ENCODE measurements around the gene TTC7B. TPM values are rescaled to one million over a fixed set of nuclear protein-coding genes. Genes with fewer than 3 reads are reported as not detected.

Gene TTC7B
- total and polyA plus RNA-seq, 2 of the 8 experiments (the other 6 are each of a cell fraction or from before 2014, with no cell fraction given), result 23.7 to 34.0 TPM

GRCh38 chr14:90753456-90754005 lies 62.7 kb downstream of the TTC7B start (continued):
- TF ChIP-seq TBP (IDR thresholded peaks at IDR 0.05; ENCODE audit: low read depth, low read length) (no peak), EZH2 (IDR thresholded peaks at IDR 0.05; ENCODE audit: low read depth, low read length, severe bottlenecking) (no peak), SRF (IDR thresholded peaks at IDR 0.05; ENCODE audit: low read depth, low read length) (no peak)
